GM12801 (cell line): ENCODE data around the gene TYSND1.

Source experiments
- TF ChIP-seq, protein P1 (sequence below): IDR thresholded peaks from one replicate; pipeline ENCODE4 v1.5.1; 2011; ENCODE audit warnings: control low read depth; ENCODE audit not compliant: insufficient read length; ENCODE audit errors: extremely low read depth

The TYSND1 gene

GRCh38 chr10:70090013-70090412 lies 56.5 kb downstream of the TYSND1 start:
- TF ChIP-seq, protein P1, sequence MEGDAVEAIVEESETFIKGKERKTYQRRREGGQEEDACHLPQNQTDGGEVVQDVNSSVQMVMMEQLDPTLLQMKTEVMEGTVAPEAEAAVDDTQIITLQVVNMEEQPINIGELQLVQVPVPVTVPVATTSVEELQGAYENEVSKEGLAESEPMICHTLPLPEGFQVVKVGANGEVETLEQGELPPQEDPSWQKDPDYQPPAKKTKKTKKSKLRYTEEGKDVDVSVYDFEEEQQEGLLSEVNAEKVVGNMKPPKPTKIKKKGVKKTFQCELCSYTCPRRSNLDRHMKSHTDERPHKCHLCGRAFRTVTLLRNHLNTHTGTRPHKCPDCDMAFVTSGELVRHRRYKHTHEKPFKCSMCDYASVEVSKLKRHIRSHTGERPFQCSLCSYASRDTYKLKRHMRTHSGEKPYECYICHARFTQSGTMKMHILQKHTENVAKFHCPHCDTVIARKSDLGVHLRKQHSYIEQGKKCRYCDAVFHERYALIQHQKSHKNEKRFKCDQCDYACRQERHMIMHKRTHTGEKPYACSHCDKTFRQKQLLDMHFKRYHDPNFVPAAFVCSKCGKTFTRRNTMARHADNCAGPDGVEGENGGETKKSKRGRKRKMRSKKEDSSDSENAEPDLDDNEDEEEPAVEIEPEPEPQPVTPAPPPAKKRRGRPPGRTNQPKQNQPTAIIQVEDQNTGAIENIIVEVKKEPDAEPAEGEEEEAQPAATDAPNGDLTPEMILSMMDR, result no peak

DNA sequence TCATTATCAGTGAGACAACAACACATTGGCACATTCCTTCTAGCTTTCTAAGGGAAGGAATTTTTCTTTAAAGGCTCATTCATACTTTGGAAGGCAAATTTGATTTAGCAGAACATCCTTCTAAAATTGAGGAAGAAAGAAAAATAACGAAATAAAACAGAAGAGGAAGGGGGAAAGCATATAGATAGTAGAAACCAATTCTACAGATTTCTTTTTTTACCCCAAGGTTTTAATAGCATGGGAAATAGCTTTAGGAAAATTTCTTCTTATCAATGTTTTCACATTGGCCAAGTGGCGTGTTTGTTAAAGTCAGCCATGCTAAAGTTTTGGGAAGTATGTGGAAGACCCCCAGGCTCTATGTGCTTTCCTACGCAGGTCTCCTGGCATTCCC lies 58.2 kb downstream of the TYSND1 start:
- TF ChIP-seq, protein P1, result no peak
